ENCODE measurements around the gene PRKAG2. TPM values are rescaled to one million over a fixed set of nuclear protein-coding genes. Genes with fewer than 3 reads are reported as not detected.

The PRKAG2 gene
- total RNA-seq, 2 experiments from 2014 or later = 39.3 to 42.3 TPM

GRCh38 chr7:151856098-151856497, 20.8 kb downstream of the PRKAG2 start:
- Mint-ChIP-seq H3K9me3 (no peaks in the 10 kb centered on the region), H3K27ac (no peak overlapping the region), H3K36me3 (ENCODE audit: low read depth) (no peaks in the 10 kb centered on the region), H3K4me1 (ENCODE audit: low read depth) (peaks cover 54% of the 10 kb centered on the region), H3K27me3 (no peaks in the 10 kb centered on the region), H3K4me3 (no peak overlapping the region)
- POLR2A ChIA-PET = no interaction called here
- ATAC-seq (ENCODE audit: poor library complexity) = no peak
- peaks cover 7% of the 10 kb centered on the region for H3K36me3 ChIP-seq (ENCODE audit: insufficient read depth, low read length)
- H3K27me3 ChIP-seq (ENCODE audit: control insufficient read depth in 1 of 2, insufficient read depth in 2 of 2, low read length in 2 of 2) = no peaks in the 10 kb centered on the region
- intact Hi-C loops (cut with DNase I, micrococcal nuclease) = loop anchor here in 1 of 2 experiments (10.0 kb wide), 1 partner anchor 149 kb away; no protein-coding TSS in a partner anchor
- DNase-seq = no peak
- peaks cover 19% of the 10 kb centered on the region for H3K4me1 ChIP-seq (ENCODE audit: insufficient read depth, low read length)
- no peak overlapping the region for H3K4me3 ChIP-seq (ENCODE audit: low read length)
- no peaks in the 10 kb centered on the region for H3K9me3 ChIP-seq (ENCODE audit: control insufficient read depth in 1 of 2, insufficient read depth in 1 of 2, low read length in 2 of 2)
- CTCF ChIA-PET = no interaction called here
- TF ChIP-seq CTCF (IDR thresholded peaks at IDR 0.05) = no peak
- no peak overlapping the region for H3K27ac ChIP-seq (ENCODE audit: low read depth in 1 of 2, low read length in 2 of 2)

GRCh38 chr7:151854720-151855071, 22.2 kb downstream of the PRKAG2 start:
- no peaks in the 10 kb centered on the region for H3K9me3 ChIP-seq (ENCODE audit: control insufficient read depth in 1 of 2, insufficient read depth in 1 of 2, low read length in 2 of 2)
- Mint-ChIP-seq H3K27me3 (no peaks in the 10 kb centered on the region), H3K9me3 (no peaks in the 10 kb centered on the region), H3K4me3 (no peak overlapping the region), H3K4me1 (ENCODE audit: low read depth) (peaks cover 60% of the 10 kb centered on the region), H3K36me3 (ENCODE audit: low read depth) (no peaks in the 10 kb centered on the region), H3K27ac (no peak overlapping the region)
- ChIA-PET POLR2A (no interaction called here), CTCF (no interaction called here)
- H3K27ac ChIP-seq (ENCODE audit: low read depth in 1 of 2, low read length in 2 of 2) = no peak overlapping the region
- DNase-seq (no peak), ATAC-seq (ENCODE audit: poor library complexity) (no peak)
- no peaks in the 10 kb centered on the region for H3K27me3 ChIP-seq (ENCODE audit: control insufficient read depth in 1 of 2, insufficient read depth in 2 of 2, low read length in 2 of 2)
- intact Hi-C loops (cut with DNase I, micrococcal nuclease) = loop anchor here in 1 of 2 experiments (10.0 kb wide), 1 partner anchor 150 kb away; no protein-coding TSS in a partner anchor
- no peak overlapping the region for H3K4me3 ChIP-seq (ENCODE audit: low read length)
- TF ChIP-seq CTCF (IDR thresholded peaks at IDR 0.05) = no peak
- peaks cover 6% of the 10 kb centered on the region for H3K36me3 ChIP-seq (ENCODE audit: insufficient read depth, low read length)
- peaks cover 32% of the 10 kb centered on the region for H3K4me1 ChIP-seq (ENCODE audit: insufficient read depth, low read length)

DNA sequence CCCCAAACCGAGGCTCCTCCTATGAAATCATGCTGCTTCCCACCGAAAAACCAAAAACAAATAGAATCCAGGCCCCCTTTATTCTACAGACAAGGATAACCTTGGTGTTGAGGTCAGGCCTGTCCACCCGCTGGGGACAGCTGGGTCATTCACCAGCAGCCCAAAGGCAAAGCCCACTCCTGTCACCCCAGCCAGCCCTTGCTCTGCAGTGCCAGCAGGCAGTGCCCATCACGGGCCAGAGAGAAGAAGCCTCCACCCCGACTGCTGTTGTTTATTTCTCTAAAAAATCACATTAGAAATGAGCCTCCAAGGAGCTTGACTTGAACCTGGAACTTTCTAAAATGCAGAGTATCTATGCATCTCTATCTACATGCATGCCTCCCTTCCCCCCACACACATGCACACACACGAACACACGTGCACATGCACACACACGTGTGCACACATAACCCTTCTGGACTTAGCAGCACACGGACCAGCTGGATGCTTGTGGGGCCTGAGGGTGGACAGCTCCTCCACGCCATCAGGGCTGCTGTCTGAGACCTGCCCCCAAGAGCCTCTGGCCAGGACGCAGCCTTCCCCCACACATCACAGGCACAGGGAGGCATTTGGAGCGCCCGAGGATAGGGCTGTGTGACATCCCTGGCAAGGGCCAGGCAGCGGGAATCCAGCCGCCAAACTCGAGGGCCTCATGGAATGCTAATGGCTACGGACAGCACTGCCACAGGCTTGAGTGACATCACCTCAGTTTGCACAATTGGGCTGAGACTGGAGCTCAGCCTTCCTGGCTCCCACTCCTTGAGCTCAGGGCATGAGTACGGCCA, 22.8 kb downstream of the PRKAG2 start:
- H3K36me3 ChIP-seq (ENCODE audit: insufficient read depth, low read length) = peaks cover 2% of the 10 kb centered on the region
- H3K4me1 ChIP-seq (ENCODE audit: insufficient read depth, low read length) = peaks cover 32% of the 10 kb centered on the region
- Mint-ChIP-seq H3K4me1 (ENCODE audit: low read depth) (peaks cover 60% of the 10 kb centered on the region), H3K27me3 (no peaks in the 10 kb centered on the region), H3K36me3 (ENCODE audit: low read depth) (no peaks in the 10 kb centered on the region), H3K27ac (no peak overlapping the region), H3K9me3 (no peaks in the 10 kb centered on the region), H3K4me3 (no peak overlapping the region)
- POLR2A ChIA-PET = no interaction called here
- TF ChIP-seq CTCF (IDR thresholded peaks at IDR 0.05) = no peak
- ATAC-seq (ENCODE audit: poor library complexity) (no peak), DNase-seq (no peak)
- intact Hi-C loops (cut with DNase I, micrococcal nuclease) = loop anchor here in 1 of 2 experiments (10.0 kb wide), 1 partner anchor 151 kb away; no protein-coding TSS in a partner anchor
- no peaks in the 10 kb centered on the region for H3K9me3 ChIP-seq (ENCODE audit: control insufficient read depth in 1 of 2, insufficient read depth in 1 of 2, low read length in 2 of 2)
- no peak overlapping the region for H3K27ac ChIP-seq (ENCODE audit: low read depth in 1 of 2, low read length in 2 of 2)
- CTCF ChIA-PET = no interaction called here
- H3K27me3 ChIP-seq (ENCODE audit: control insufficient read depth in 1 of 2, insufficient read depth in 2 of 2, low read length in 2 of 2) = no peaks in the 10 kb centered on the region
- no peak overlapping the region for H3K4me3 ChIP-seq (ENCODE audit: low read length)
